GM18868 (cell line): ENCODE measurements around the gene PTH1R.

ENCODE experiments used
- ATAC-seq: cut with Tn5 transposase; IDR thresholded peaks from one replicate; pipeline ENCODE4 v1.9.1; 2021; ENCODE audit warnings: mild to moderate bottlenecking, moderate library complexity; ENCODE audit not compliant: unreplicated experiment

PTH1R gene

GRCh38 chr3:46877406-46878125, at the start of gene PTH1R:
TSS of gene PTH1R (plus strand) at chr3:46877721. CDS start at chr3:46883560, 5,839 bp downstream.
- no peak for ATAC-seq

GRCh38 chr3:46829699-46830208, 47.8 kb upstream of the PTH1R start:
- ATAC-seq: peak; percentile 88

- no peak for ATAC-seq
Measured at GRCh38 chr3:46830801-46831200, 46.7 kb upstream of the PTH1R start.

- ATAC-seq: no peak
Measured at GRCh38 chr3:46831316-46831715, 46.2 kb upstream of the PTH1R start.

- ATAC-seq: no peak
Measured at GRCh38 chr3:46831841-46832240, 45.7 kb upstream of the PTH1R start.

GRCh38 chr3:46833346-46834300, 43.9 kb upstream of the PTH1R start:
- ATAC-seq: no peak

- no peak for ATAC-seq
Measured at GRCh38 chr3:46835054-46835453, 42.5 kb upstream of the PTH1R start.

GRCh38 chr3:46835491-46835890, 42.0 kb upstream of the PTH1R start:
- no peak for ATAC-seq

- no peak for ATAC-seq
Measured at GRCh38 chr3:46838301-46838700, 39.2 kb upstream of the PTH1R start.

- no peak for ATAC-seq
Measured at GRCh38 chr3:46840491-46840890, 37.0 kb upstream of the PTH1R start.

- no peak for ATAC-seq
Measured at GRCh38 chr3:46843508-46843907, 34.0 kb upstream of the PTH1R start.

GRCh38 chr3:46844397-46844796, 33.1 kb upstream of the PTH1R start:
- ATAC-seq: no peak

- ATAC-seq: no peak
Measured at GRCh38 chr3:46844881-46845312, 32.6 kb upstream of the PTH1R start.

- peak; percentile 62 for ATAC-seq
Measured at GRCh38 chr3:46845397-46845859, 32.1 kb upstream of the PTH1R start.

GRCh38 chr3:46845860-46846623, 31.5 kb upstream of the PTH1R start:
- ATAC-seq: peak; percentile 82

GRCh38 chr3:46846624-46847542, 30.6 kb upstream of the PTH1R start:
- ATAC-seq: no peak

- ATAC-seq: no peak
Measured at GRCh38 chr3:46847744-46848143, 29.8 kb upstream of the PTH1R start.

- ATAC-seq: no peak
Measured at GRCh38 chr3:46848271-46849044, 29.1 kb upstream of the PTH1R start.

GRCh38 chr3:46849045-46849631, 28.4 kb upstream of the PTH1R start:
- ATAC-seq: no peak
